GM19043 (cell line): ENCODE results near the gene ZFYVE19.
A peak's percentile ranks its signal among the peaks of the same experiment; 100 is the strongest.

Source experiments
- ATAC-seq: cut with Tn5 transposase; IDR thresholded peaks from one replicate; pipeline ENCODE4 v1.9.1; 2021; ENCODE audit warnings: low read depth; ENCODE audit not compliant: unreplicated experiment

Gene ZFYVE19

GRCh38 chr15:40775740-40776536 lies 31.0 kb upstream of the ZFYVE19 start:
- ATAC-seq: no peak

GRCh38 chr15:40776537-40777141 lies 30.2 kb upstream of the ZFYVE19 start:
- no peak for ATAC-seq

- ATAC-seq: peak; percentile 63
Measured at GRCh38 chr15:40782609-40783227, 24.2 kb upstream of the ZFYVE19 start.

- ATAC-seq: no peak
Measured at GRCh38 chr15:40785164-40785563, 21.7 kb upstream of the ZFYVE19 start.

- ATAC-seq: no peak
Measured at GRCh38 chr15:40785814-40786213, 21.1 kb upstream of the ZFYVE19 start.

GRCh38 chr15:40787344-40787841 lies 19.5 kb upstream of the ZFYVE19 start:
- ATAC-seq: no peak

- ATAC-seq: no peak
Measured at GRCh38 chr15:40787991-40788390, 18.9 kb upstream of the ZFYVE19 start.

GRCh38 chr15:40789119-40789518 lies 17.8 kb upstream of the ZFYVE19 start:
- no peak for ATAC-seq

- no peak for ATAC-seq
Measured at GRCh38 chr15:40789999-40790398, 16.9 kb upstream of the ZFYVE19 start.

- no peak for ATAC-seq
Measured at GRCh38 chr15:40790718-40791117, 16.2 kb upstream of the ZFYVE19 start.

GRCh38 chr15:40792394-40792793 lies 14.5 kb upstream of the ZFYVE19 start:
- no peak for ATAC-seq

GRCh38 chr15:40793216-40793989 lies 13.5 kb upstream of the ZFYVE19 start:
- no peak for ATAC-seq

GRCh38 chr15:40796041-40796440 lies 10.8 kb upstream of the ZFYVE19 start:
- no peak for ATAC-seq

- ATAC-seq: no peak
Measured at GRCh38 chr15:40796512-40796911, 10.4 kb upstream of the ZFYVE19 start.

- ATAC-seq: no peak
Measured at GRCh38 chr15:40799523-40799922, 7.4 kb upstream of the ZFYVE19 start.

- ATAC-seq: no peak
Measured at GRCh38 chr15:40803076-40803475, 3.8 kb upstream of the ZFYVE19 start.

- no peak for ATAC-seq
Measured at GRCh38 chr15:40803688-40804087, 3.2 kb upstream of the ZFYVE19 start.

- ATAC-seq: no peak
Measured at GRCh38 chr15:40806672-40807027, 239 bp upstream of the ZFYVE19 start.

GRCh38 chr15:40807888-40808461 lies 1.1 kb downstream of the ZFYVE19 start:
- no peak for ATAC-seq

- no peak for ATAC-seq
Measured at GRCh38 chr15:40808861-40809450, 2.1 kb downstream of the ZFYVE19 start.
